Thyroid gland (tissue), 4 donors: ENCODE measurements around the gene IL17RD.

Experiments
- POLR2A ChIP-seq, 2 donors: fragments of 450-650 bp; IDR thresholded peaks; one replicate each; pipeline ENCODE4 v1.6.1; 2017; ENCODE audit warnings: antibody characterized with exemption in 2 of 2, mild to moderate bottlenecking in 2 of 2, moderate library complexity in 1 of 2
- TF ChIP-seq, protein P1 (sequence below), 6 experiments: fragments of 200-600 bp in 3 of 6; fragments of 450-650 bp in 3 of 6; sonication (generic) in 3 of 6; IDR thresholded peaks; one replicate each; pipeline ENCODE4 v1.5.1; 2016 to 2019; ENCODE audit warnings: antibody characterized with exemption in 6 of 6, mild to moderate bottlenecking in 2 of 6, inconsistent platforms in 1 of 6, moderate library complexity in 1 of 6

DNA sequence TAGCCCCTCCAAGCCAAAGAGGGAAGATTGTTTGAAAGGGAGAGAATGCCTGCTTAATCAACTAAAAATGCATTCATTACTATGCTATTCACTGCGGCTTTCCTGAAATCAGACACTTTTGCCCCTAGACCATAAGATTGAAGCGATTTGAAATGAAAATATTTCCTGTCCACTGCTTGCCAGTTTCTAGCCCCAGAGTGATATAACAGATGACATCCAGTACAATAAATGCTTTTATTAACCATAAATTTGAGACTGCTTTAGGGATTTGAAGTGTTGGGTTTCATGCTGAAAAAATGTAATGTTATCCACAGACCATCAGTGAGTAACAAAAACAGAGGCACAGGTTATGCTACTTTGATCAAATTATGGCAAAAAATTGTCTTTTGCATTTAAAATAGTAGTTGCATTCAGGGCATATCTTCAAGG is 14.1 kb downstream of the IL17RD start:
- TF ChIP-seq, protein P1, sequence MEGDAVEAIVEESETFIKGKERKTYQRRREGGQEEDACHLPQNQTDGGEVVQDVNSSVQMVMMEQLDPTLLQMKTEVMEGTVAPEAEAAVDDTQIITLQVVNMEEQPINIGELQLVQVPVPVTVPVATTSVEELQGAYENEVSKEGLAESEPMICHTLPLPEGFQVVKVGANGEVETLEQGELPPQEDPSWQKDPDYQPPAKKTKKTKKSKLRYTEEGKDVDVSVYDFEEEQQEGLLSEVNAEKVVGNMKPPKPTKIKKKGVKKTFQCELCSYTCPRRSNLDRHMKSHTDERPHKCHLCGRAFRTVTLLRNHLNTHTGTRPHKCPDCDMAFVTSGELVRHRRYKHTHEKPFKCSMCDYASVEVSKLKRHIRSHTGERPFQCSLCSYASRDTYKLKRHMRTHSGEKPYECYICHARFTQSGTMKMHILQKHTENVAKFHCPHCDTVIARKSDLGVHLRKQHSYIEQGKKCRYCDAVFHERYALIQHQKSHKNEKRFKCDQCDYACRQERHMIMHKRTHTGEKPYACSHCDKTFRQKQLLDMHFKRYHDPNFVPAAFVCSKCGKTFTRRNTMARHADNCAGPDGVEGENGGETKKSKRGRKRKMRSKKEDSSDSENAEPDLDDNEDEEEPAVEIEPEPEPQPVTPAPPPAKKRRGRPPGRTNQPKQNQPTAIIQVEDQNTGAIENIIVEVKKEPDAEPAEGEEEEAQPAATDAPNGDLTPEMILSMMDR (IDR thresholded peaks at IDR 0.05) = no peak
- no peak for TF ChIP-seq POLR2A (IDR thresholded peaks at IDR 0.05)
